ENCODE results near the gene PITPNM2.

- TF ChIP-seq POLR2AphosphoS5 (IDR thresholded peaks at IDR 0.05; ENCODE audit: borderline replicate concordance, low read depth, low read length) = no peak
- TF ChIP-seq EZH2 (IDR thresholded peaks at IDR 0.05) = no peak
- TF ChIP-seq FOXP2 (optimal IDR thresholded peaks at IDR 0.05; ENCODE audit: control extremely low read depth, extremely low read length, insufficient read depth) = no peak
These were observed 30.3 kb downstream of the PITPNM2 start for GRCh38 chr12:123120452-123121166.

Measured in SK-N-MC (cell line).